HCT116 (cell line): ENCODE results near the gene DHCR7. TPM values are rescaled to one million over a fixed set of nuclear protein-coding genes. Genes with fewer than 3 reads are reported as not detected.

Source experiments
- ATAC-seq: fragments of 200-7000 bp; cut with Tn5 transposase; 2 replicates; pipeline ENCODE4 v1.9.1; 2020; ENCODE audit warnings: mild to moderate bottlenecking, moderate library complexity
- BruUV-seq: library from RNA; stranded (reverse); fragments of 400-500 nt; replicated peaks from 2 replicates; lab custom pipeline; 2021; lab: Mats Ljungman, UMichigan
- CTCF ChIA-PET: fragments of 300-600 bp; sonication (Branson Sonifier 250); formaldehyde crosslinking; loops from one replicate; lab custom pipeline; 2021; ENCODE audit warnings: antibody characterized with exemption; lab: Charles Lee
- POLR2A ChIA-PET: fragments of 300-600, 350-600 bp; sonication (Branson Sonifier 250); formaldehyde crosslinking; loops from one replicate; lab custom pipeline; 2021; ENCODE audit warnings: antibody characterized with exemption; lab: Charles Lee
- RAD21 ChIA-PET, 2 experiments: fragments of 300-600 bp; sonication (Branson Sonifier 250); formaldehyde crosslinking; loops; one replicate each; lab custom pipeline; 2023; ENCODE audit warnings: low total read pairs in 2 of 2; ENCODE audit not compliant: uncharacterized antibody in 2 of 2, unreplicated experiment in 2 of 2, low non-redundant PET in 1 of 2; lab: Charles Lee
- DNase-seq: peaks from one replicate; pipeline ENCODE4 v3.0.0-alpha.2; 2010; ENCODE audit warnings: low read depth, low spot score
- H2AFZ ChIP-seq: fragments of 200-600 bp; shearing (Covaris generic), sonication (generic); 2 replicates; pipeline ENCODE4 v1.6.1; 2017; ENCODE audit warnings: low read depth, mixed run types, mixed read lengths, antibody characterized with exemption, low read length; ENCODE audit not compliant: poor library complexity, severe bottlenecking
- H3K27ac ChIP-seq: 2 replicates; pipeline ENCODE4 v1.5.1; 2012; ENCODE audit warnings: low read depth, low read length
- H3K27me3 ChIP-seq: fragments of 200-600 bp; sonication (generic); 2 replicates; pipeline ENCODE4 v1.6.1; 2016; ENCODE audit warnings: mixed run types, low read length, mixed read lengths; ENCODE audit not compliant: insufficient read depth
- H3K36me3 ChIP-seq, 2 experiments: fragments of 200-500 bp in 1 of 2; fragments of 200-600 bp in 1 of 2; sonication (Bioruptor generic) in 1 of 2; sonication (generic) in 1 of 2; 2 replicates each; pipeline versions ENCODE4 v1.5.1 to v1.6.1; 2014 to 2016; ENCODE audit warnings: low read length in 2 of 2, inconsistent platforms in 1 of 2, mixed read lengths in 1 of 2, mixed run types in 1 of 2; ENCODE audit not compliant: insufficient read depth in 2 of 2, control insufficient read depth in 1 of 2
- H3K4me1 ChIP-seq, 2 experiments: fragments of 200-600 bp in 1 of 2; sonication (generic) in 1 of 2; 2 replicates each; pipeline versions ENCODE4 v1.5.1 to v1.6.1; 2012 to 2017; ENCODE audit warnings: low read length in 2 of 2, inconsistent platforms in 1 of 2, mild to moderate bottlenecking in 1 of 2, mixed read lengths in 1 of 2, mixed run types in 1 of 2, moderate library complexity in 1 of 2; ENCODE audit not compliant: insufficient read depth in 2 of 2, control insufficient read depth in 1 of 2
- H3K4me2 ChIP-seq: fragments of 200-600 bp; sonication (generic); 2 replicates; pipeline ENCODE4 v1.6.1; 2017; ENCODE audit warnings: mixed run types, low read length, mixed read lengths
- H3K4me3 ChIP-seq, 2 experiments: fragments of 200-600 bp in 1 of 2; sonication (generic) in 1 of 2; replicated peaks in 1 of 2; 2 replicates each; pipeline ENCODE4 v1.5.1; 2011 to 2016; ENCODE audit warnings: low read length in 2 of 2, control low read depth in 1 of 2, low read depth in 1 of 2, mild to moderate bottlenecking in 1 of 2, mixed read lengths in 1 of 2, mixed run types in 1 of 2
- H3K79me2 ChIP-seq: fragments of 200-600 bp; sonication (generic); 2 replicates; pipeline ENCODE4 v1.6.1; 2017; ENCODE audit warnings: mild to moderate bottlenecking, mixed run types, low read length, moderate library complexity, mixed read lengths; ENCODE audit not compliant: insufficient read depth
- H3K9ac ChIP-seq: fragments of 200-600 bp; sonication (generic); 2 replicates; pipeline ENCODE4 v1.6.1; 2016; ENCODE audit warnings: low read length, mixed read lengths
- H3K9me2 ChIP-seq: fragments of 200-600 bp; sonication (generic), shearing (Covaris generic); 2 replicates; pipeline ENCODE4 v1.6.1; 2017; ENCODE audit warnings: mixed run types, mild to moderate bottlenecking, moderate library complexity; ENCODE audit not compliant: insufficient read depth
- H3K9me3 ChIP-seq, 2 experiments: fragments of 200-500 bp in 1 of 2; fragments of 200-600 bp in 1 of 2; sonication (Bioruptor generic) in 1 of 2; sonication (generic) in 1 of 2; 2 replicates each; pipeline ENCODE4 v1.6.1; 2014 to 2017; ENCODE audit warnings: low read length in 2 of 2, mixed read lengths in 2 of 2, inconsistent platforms in 1 of 2, low read depth in 1 of 2, mild to moderate bottlenecking in 1 of 2, mixed run types in 1 of 2, moderate library complexity in 1 of 2; ENCODE audit not compliant: control insufficient read depth in 1 of 2, insufficient read depth in 1 of 2
- H4K20me1 ChIP-seq: fragments of 200-600 bp; sonication (generic), shearing (Covaris generic); 2 replicates; pipeline ENCODE4 v1.6.1; 2017; ENCODE audit warnings: mixed run types, mild to moderate bottlenecking, moderate library complexity; ENCODE audit not compliant: insufficient read depth
- EGR1 ChIP-seq: IDR thresholded peaks from 2 replicates; pipeline ENCODE4 v1.6.1; 2012; ENCODE audit warnings: low read depth
- FOSL1 ChIP-seq: IDR thresholded peaks from 2 replicates; pipeline ENCODE4 v1.6.1; 2012; ENCODE audit warnings: low read depth
- JUND ChIP-seq: IDR thresholded peaks from 2 replicates; pipeline ENCODE4 v1.6.1; 2012
- SP1 ChIP-seq: IDR thresholded peaks from 2 replicates; pipeline ENCODE4 v1.6.1; 2012; ENCODE audit warnings: low read depth
- intact Hi-C: fragments of 100-400 bp; cut with micrococcal nuclease; formaldehyde crosslinking; loops from 2 replicates; pipeline ENCODE4 v1.10.0; 2022
- total RNA-seq: library from RNA; stranded (reverse); gene quantifications from one replicate; pipeline ENCODE4 v1.2.1, GENCODE V29; 2021; ENCODE audit not compliant: unreplicated experiment
- TF ChIP-seq, protein P1 (sequence below): IDR thresholded peaks from 2 replicates; pipeline ENCODE4 v1.6.1; 2012; ENCODE audit warnings: low read depth
- TF ChIP-seq, protein P2 (sequence below), 3 experiments: fragments of 200-600 bp in 1 of 3; sonication (generic) in 1 of 3; IDR thresholded peaks in 2 of 3; conservative IDR thresholded peaks in 1 of 3; 2 replicates each; pipeline ENCODE4 v1.5.1; 2012 to 2017; ENCODE audit warnings: low read depth in 2 of 3, low read length in 2 of 3, antibody characterized with exemption in 1 of 3, borderline replicate concordance in 1 of 3, control low read depth in 1 of 3, mild to moderate bottlenecking in 1 of 3, mixed read lengths in 1 of 3, mixed run types in 1 of 3, moderate library complexity in 1 of 3; ENCODE audit not compliant: insufficient read depth in 1 of 3

DHCR7 gene
- total RNA-seq, 1 experiment from 2014 or later: 115 TPM

DNA sequence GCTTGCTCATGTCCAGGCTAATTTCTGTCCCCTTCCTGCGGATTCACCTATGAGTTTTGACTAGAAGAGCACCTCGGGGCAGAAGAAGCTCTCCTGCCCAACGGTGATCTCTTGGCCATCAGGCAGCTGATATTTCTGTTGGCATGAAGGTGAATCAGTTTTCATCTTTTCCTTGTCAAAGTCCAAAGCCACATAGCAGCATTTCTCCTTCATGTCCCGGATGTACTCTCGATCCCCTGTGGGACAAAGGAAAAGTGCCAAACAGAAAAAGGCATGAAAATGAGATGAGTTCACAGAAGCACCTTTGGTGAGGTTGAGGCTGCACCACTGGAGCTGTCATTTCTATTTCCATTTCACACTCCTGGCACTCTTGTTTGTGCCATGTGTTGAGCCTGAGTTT, 56.8 kb downstream of the DHCR7 start:
- no peaks in the 10 kb centered on the region for H3K9me2 ChIP-seq
- no peaks in the 10 kb centered on the region for H3K36me3 ChIP-seq
- TF ChIP-seq, protein P1, sequence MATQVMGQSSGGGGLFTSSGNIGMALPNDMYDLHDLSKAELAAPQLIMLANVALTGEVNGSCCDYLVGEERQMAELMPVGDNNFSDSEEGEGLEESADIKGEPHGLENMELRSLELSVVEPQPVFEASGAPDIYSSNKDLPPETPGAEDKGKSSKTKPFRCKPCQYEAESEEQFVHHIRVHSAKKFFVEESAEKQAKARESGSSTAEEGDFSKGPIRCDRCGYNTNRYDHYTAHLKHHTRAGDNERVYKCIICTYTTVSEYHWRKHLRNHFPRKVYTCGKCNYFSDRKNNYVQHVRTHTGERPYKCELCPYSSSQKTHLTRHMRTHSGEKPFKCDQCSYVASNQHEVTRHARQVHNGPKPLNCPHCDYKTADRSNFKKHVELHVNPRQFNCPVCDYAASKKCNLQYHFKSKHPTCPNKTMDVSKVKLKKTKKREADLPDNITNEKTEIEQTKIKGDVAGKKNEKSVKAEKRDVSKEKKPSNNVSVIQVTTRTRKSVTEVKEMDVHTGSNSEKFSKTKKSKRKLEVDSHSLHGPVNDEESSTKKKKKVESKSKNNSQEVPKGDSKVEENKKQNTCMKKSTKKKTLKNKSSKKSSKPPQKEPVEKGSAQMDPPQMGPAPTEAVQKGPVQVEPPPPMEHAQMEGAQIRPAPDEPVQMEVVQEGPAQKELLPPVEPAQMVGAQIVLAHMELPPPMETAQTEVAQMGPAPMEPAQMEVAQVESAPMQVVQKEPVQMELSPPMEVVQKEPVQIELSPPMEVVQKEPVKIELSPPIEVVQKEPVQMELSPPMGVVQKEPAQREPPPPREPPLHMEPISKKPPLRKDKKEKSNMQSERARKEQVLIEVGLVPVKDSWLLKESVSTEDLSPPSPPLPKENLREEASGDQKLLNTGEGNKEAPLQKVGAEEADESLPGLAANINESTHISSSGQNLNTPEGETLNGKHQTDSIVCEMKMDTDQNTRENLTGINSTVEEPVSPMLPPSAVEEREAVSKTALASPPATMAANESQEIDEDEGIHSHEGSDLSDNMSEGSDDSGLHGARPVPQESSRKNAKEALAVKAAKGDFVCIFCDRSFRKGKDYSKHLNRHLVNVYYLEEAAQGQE: no peak
- TF ChIP-seq, protein P2, sequence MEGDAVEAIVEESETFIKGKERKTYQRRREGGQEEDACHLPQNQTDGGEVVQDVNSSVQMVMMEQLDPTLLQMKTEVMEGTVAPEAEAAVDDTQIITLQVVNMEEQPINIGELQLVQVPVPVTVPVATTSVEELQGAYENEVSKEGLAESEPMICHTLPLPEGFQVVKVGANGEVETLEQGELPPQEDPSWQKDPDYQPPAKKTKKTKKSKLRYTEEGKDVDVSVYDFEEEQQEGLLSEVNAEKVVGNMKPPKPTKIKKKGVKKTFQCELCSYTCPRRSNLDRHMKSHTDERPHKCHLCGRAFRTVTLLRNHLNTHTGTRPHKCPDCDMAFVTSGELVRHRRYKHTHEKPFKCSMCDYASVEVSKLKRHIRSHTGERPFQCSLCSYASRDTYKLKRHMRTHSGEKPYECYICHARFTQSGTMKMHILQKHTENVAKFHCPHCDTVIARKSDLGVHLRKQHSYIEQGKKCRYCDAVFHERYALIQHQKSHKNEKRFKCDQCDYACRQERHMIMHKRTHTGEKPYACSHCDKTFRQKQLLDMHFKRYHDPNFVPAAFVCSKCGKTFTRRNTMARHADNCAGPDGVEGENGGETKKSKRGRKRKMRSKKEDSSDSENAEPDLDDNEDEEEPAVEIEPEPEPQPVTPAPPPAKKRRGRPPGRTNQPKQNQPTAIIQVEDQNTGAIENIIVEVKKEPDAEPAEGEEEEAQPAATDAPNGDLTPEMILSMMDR (IDR thresholded peaks at IDR 0.05 in 2 of 3, conservative IDR thresholded peaks at IDR 0.05 in 1 of 3; ENCODE audit: borderline replicate concordance in 1 of 3, insufficient read depth in 1 of 3, low read depth in 2 of 3, low read length in 2 of 3): no peak
- TF ChIP-seq FOSL1 (no peak), EGR1 (no peak), SP1 (no peak), JUND (no peak)
- no peaks in the 10 kb centered on the region for H4K20me1 ChIP-seq
- ChIA-PET RAD21 (no interaction called here), POLR2A (no interaction called here), CTCF (no interaction called here)
- intact Hi-C loops: no loop called here
- H3K4me3 ChIP-seq: no peak overlapping the region
- H3K9ac ChIP-seq: no peak overlapping the region
- 0 out of 4 replicates have a peak, but pooled peaks cover 0 to 3% of the 10 kb centered on the region in 2 experiments for H3K9me3 ChIP-seq
- H3K4me2 ChIP-seq: no peak overlapping the region
- DNase-seq (no peak), ATAC-seq (no peak)
- peaks cover 80% of the 10 kb centered on the region for H3K27me3 ChIP-seq
- BruUV-seq: no TSS peak
- no peak overlapping the region for H2AFZ ChIP-seq
- no peak overlapping the region for H3K27ac ChIP-seq
- H3K4me1 ChIP-seq: peaks cover 0 to under 1% of the 10 kb centered on the region in 2 experiments; a peak in 1 of 4 replicates
- H3K79me2 ChIP-seq: no peaks in the 10 kb centered on the region
